SK-N-MC (cell line): ENCODE data around the gene NR2C2.
A peak's percentile ranks its signal among the peaks of the same experiment; 100 is the strongest.

Source experiments
- DNase-seq: peaks from one replicate; pipeline ENCODE4 v3.0.0-alpha.2; 2011; ENCODE audit warnings: low read depth, low spot score
- H3K27ac ChIP-seq: fragments of 200-600 bp; sonication (generic); 2 replicates; pipeline ENCODE4 v1.5.1; 2016; ENCODE audit warnings: mixed run types
- H3K36me3 ChIP-seq: fragments of 200-600 bp; sonication (generic); 2 replicates; pipeline ENCODE4 v1.6.1; 2017; ENCODE audit warnings: antibody characterized with exemption, low read length, mixed read lengths; ENCODE audit not compliant: insufficient read depth
- H3K4me3 ChIP-seq: fragments of 200-600 bp; sonication (generic); 2 replicates; pipeline ENCODE4 v1.5.1; 2016
- H3K9ac ChIP-seq: fragments of 200-600 bp; sonication (generic); 2 replicates; pipeline ENCODE4 v1.8.0; 2017; ENCODE audit warnings: mixed run types, mixed read lengths; ENCODE audit not compliant: insufficient read length
- H3K9me3 ChIP-seq: fragments of 200-600 bp; sonication (generic); 2 replicates; pipeline ENCODE4 v1.6.1; 2017; ENCODE audit warnings: low read depth, mild to moderate bottlenecking, antibody characterized with exemption, low read length, moderate library complexity, mixed read lengths
- EZH2 ChIP-seq: fragments of 200-600 bp; sonication (generic); IDR thresholded peaks from one replicate; pipeline ENCODE4 v1.6.1; 2017; ENCODE audit warnings: antibody characterized with exemption
- FOXP2 ChIP-seq: optimal IDR thresholded peaks from 2 replicates; pipeline ENCODE3; 2011; ENCODE audit warnings: mild to moderate bottlenecking, moderate library complexity; ENCODE audit not compliant: insufficient read depth; ENCODE audit errors: extremely low read length, control extremely low read depth
- POLR2AphosphoS5 ChIP-seq: IDR thresholded peaks from 2 replicates; pipeline ENCODE4 v1.6.1; 2012; ENCODE audit warnings: mild to moderate bottlenecking, low read depth, low read length, borderline replicate concordance

NR2C2 gene

DNA sequence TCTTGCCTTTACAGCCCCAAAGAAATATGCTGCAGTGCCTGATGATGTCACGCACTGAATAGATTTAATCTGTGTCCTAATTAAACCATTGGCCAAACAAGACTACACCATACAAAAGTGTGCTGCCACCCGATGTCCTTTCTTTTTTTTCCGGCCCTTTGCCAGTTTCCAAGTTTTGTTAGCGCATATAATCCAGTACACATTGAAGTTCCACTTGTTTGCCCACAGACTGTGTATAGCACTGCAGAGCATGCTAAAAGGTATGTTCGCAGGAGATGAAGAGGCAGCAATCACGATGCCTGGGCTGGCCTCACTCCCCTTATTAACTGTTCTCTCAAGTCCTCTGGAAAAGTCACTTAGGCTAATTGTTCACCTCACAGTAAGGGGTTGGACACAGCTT lies 90.9 kb downstream of the NR2C2 start:
- peaks cover 28% of the 10 kb centered on the region; the same call in 1 of the 2 replicates for H3K36me3 ChIP-seq
- H3K27ac ChIP-seq: no peak overlapping the region
- no peak for TF ChIP-seq EZH2
- no peaks in the 10 kb centered on the region for H3K9me3 ChIP-seq
- no peak overlapping the region for H3K4me3 ChIP-seq
- DNase-seq: no peak
- no peak overlapping the region for H3K9ac ChIP-seq

DNA sequence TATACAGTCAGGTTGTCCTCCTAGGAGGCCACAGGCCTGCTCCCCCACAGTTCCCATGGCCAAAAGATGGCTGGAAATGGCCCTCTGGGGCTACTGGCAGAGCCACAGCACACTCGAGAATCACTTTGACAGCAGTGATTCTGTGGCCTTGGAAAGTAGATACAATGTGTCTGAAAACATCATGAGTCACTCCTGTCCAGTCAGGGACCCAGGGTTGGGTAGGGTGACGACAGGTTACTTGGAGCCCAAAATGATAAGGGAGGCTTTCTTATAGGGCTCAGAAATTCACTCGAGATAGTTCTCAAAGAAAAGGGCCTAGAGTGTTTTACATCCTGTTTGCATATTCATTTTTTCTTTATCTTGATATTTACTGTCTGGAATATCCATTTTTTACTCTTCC lies 93.5 kb downstream of the NR2C2 start:
- no peak for DNase-seq
- no peak overlapping the region for H3K27ac ChIP-seq
- peaks cover 23% of the 10 kb centered on the region; the same call in 1 of the 2 replicates for H3K36me3 ChIP-seq

DNA sequence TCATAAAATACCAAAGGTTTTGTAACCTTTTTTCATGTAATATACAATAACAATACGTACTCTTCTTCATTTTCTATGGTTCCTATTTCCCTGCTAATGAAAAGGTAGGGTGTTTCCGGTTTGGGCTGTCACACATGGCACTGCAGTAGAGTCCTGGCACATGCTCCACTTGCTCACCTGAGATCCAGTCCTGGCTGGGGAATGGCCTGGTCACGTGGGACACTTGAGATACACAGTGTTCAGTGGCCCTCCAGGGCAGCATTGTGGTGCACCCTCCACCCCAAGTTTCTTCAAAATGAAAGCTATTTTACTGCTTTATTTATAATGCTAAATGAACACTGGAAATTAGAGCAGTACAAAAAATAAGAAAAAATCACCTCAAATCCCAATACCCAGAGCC lies 94.6 kb downstream of the NR2C2 start:
- peak overlapping the region; percentile 63; the same call in 1 of the 2 replicates for H3K27ac ChIP-seq
- TF ChIP-seq FOXP2 (no peak), EZH2 (no peak), POLR2AphosphoS5 (no peak)

More for the DNA sequence above, 93.5 kb downstream of the NR2C2 start:
- H3K9ac ChIP-seq: no peak overlapping the region
- TF ChIP-seq FOXP2: no peak
- TF ChIP-seq POLR2AphosphoS5: no peak
- TF ChIP-seq EZH2: no peak
- no peak overlapping the region for H3K4me3 ChIP-seq
- no peaks in the 10 kb centered on the region for H3K9me3 ChIP-seq

DNA sequence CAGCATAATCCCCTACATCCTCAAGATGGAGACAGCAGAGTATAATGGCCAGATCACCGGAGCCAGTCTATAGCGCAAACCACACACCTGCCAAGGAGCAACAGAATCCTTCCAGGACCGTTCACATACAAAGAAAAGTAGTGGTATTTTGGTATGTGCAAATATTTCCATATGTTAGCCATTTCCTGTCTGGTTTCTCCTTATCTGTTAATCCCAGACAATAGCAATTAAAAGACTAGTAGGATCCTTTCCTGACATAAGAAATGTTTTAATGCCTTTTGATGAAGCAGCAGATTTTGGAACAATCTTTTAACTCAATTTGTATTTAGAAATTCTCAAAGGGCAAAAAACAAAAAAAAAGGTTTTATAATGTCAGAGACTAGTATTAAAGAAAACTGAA lies 95.6 kb downstream of the NR2C2 start:
- TF ChIP-seq EZH2 (no peak), FOXP2 (no peak), POLR2AphosphoS5 (no peak)
- Histone ChIP-seq H3K4me3 (no peak overlapping the region), H3K36me3 (peaks cover 43% of the 10 kb centered on the region; the same call in 1 of the 2 replicates), H3K9me3 (no peaks in the 10 kb centered on the region), H3K27ac (peak overlapping the region; percentile 63), H3K9ac (no peak overlapping the region)
- DNase-seq: no peak

More for the DNA sequence above, 94.6 kb downstream of the NR2C2 start:
- Histone ChIP-seq H3K36me3 (peaks cover 34% of the 10 kb centered on the region; the same call in 1 of the 2 replicates), H3K9me3 (no peaks in the 10 kb centered on the region), H3K4me3 (no peak overlapping the region), H3K9ac (no peak overlapping the region)
- no peak for DNase-seq

GRCh38 chr3:15043408-15044171 lies 96.2 kb downstream of the NR2C2 start:
- Histone ChIP-seq H3K9me3 (no peaks in the 10 kb centered on the region), H3K4me3 (no peak overlapping the region), H3K27ac (peak overlapping the region; percentile 63), H3K36me3 (peaks cover 50% of the 10 kb centered on the region; the same call in 1 of the 2 replicates), H3K9ac (no peak overlapping the region)
- DNase-seq: peak; percentile 3
- TF ChIP-seq POLR2AphosphoS5: no peak

DNA sequence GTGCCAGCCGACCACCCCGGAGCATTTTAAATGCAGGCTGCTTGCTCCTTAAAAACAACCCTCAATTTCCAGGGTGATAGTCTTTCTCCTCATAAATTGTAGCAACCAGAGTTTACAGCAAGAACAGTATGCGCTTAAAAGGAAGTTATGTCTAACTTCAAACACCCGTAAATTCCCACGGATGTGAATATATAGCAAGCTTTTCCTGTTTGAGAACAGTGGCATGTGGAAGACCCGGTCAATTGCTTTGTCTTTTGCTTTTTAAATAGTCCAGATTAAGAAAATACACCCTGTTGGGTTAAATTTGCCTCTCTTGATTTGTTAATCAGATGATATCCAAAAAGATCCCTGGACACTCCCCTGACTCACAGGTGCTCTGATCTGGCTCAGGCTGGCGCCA lies 96.9 kb downstream of the NR2C2 start:
- Histone ChIP-seq H3K36me3 (peaks cover 55% of the 10 kb centered on the region), H3K27ac (no peak overlapping the region), H3K4me3 (no peak overlapping the region), H3K9ac (no peak overlapping the region), H3K9me3 (no peaks in the 10 kb centered on the region)
- TF ChIP-seq EZH2 (no peak), FOXP2 (no peak), POLR2AphosphoS5 (no peak)
- no peak for DNase-seq

DNA sequence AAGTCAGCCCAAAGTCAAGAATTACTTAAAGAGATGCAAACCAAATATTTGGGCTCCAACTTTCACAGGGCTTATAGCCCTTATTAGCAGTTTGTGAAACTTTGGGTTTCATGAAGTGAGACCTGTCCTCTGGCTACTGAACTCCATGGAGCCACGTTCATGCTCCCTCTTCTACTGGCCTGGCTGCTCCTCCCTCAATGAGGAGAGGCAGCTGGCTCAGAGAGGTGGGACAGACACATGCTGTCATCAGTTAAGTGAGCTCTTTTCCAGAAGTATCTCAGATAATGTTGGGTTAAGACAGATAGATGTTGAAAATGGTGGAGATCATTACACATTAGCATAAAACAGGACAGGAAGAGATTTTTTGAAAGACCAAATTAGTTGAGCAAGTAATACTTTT lies 98.3 kb downstream of the NR2C2 start:
- H3K27ac ChIP-seq: peak overlapping the region; percentile 19; the same call in 1 of the 2 replicates
- no peak overlapping the region for H3K9ac ChIP-seq
- no peaks in the 10 kb centered on the region for H3K9me3 ChIP-seq
- H3K36me3 ChIP-seq: peaks cover 62% of the 10 kb centered on the region
- DNase-seq: no peak
- no peak overlapping the region for H3K4me3 ChIP-seq
- TF ChIP-seq POLR2AphosphoS5: no peak
- TF ChIP-seq EZH2: no peak
- TF ChIP-seq FOXP2: no peak

DNA sequence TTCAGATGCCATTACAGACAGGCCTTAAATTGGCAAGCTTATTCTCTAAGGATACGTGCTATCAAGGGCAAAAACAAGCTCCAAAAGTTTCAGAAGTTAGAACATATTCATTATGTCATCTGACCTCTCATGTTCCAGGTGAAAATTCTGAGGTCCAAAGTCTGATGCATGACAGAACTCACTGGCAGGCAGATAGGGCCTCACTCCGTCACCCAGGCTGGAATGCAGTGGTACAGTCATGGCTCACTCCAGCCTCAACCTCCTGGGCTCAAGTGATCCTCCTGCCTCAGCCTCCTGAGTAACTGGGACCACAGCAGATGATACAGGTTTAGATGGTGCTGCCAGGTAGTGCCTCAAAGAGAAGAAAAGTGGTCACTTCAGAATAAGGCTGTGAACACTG lies 102.2 kb downstream of the NR2C2 start:
- H3K9me3 ChIP-seq: no peaks in the 10 kb centered on the region
- no peak for TF ChIP-seq FOXP2
- no peak for TF ChIP-seq EZH2
- TF ChIP-seq POLR2AphosphoS5: no peak
- no peak for DNase-seq
- H3K9ac ChIP-seq: no peak overlapping the region
- no peak overlapping the region for H3K27ac ChIP-seq
- peaks cover 52% of the 10 kb centered on the region for H3K36me3 ChIP-seq
- H3K4me3 ChIP-seq: no peak overlapping the region
